SIG-M5 treated with dmso at 0.1 percent for 504 hours (cell line): Measurements from ENCODE around the gene ZNHIT6.
"Not testable (repeated sequence)": the region's sequence is repeated elsewhere in the genome, so short reads cannot be mapped to it uniquely, and the experiment has no call there.

ENCODE experiments used
- DNase-seq: peaks from one replicate; lab custom pipeline; 2025; ENCODE audit not compliant: unreplicated experiment; lab: John Stamatoyannopoulos, UW

ZNHIT6 gene, protein sequence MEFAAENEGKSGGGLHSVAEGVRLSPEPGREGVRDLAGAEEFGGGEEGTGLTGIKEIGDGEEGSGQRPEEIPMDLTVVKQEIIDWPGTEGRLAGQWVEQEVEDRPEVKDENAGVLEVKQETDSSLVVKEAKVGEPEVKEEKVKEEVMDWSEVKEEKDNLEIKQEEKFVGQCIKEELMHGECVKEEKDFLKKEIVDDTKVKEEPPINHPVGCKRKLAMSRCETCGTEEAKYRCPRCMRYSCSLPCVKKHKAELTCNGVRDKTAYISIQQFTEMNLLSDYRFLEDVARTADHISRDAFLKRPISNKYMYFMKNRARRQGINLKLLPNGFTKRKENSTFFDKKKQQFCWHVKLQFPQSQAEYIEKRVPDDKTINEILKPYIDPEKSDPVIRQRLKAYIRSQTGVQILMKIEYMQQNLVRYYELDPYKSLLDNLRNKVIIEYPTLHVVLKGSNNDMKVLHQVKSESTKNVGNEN

GRCh38 chr1:85707990-85708828, at the start of gene ZNHIT6:
ZNHIT6 (minus strand) TSS chr1:85708433; CDS start chr1:85708284, 149 bp downstream.
- peak; percentile 92 for DNase-seq

DNA sequence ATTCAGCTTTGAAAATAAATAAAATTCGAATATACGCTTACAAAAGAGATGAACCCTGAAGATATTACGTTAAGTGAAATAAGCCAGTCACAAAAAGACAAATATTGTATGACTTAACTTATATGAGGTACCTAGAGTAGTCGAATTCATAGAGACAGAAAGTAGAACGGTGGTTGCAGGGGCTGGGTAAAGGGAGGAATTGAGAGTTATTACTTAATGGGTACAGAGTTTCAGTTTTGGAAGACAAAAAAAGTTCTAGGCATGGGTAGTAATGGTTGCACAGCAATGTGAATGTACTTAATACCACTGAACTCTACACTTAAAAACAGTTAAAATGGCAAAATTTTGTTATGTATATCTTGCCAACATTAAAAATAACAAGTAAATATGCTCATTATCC, 48.6 kb upstream of the ZNHIT6 start:
- DNase-seq, result no peak

DNA sequence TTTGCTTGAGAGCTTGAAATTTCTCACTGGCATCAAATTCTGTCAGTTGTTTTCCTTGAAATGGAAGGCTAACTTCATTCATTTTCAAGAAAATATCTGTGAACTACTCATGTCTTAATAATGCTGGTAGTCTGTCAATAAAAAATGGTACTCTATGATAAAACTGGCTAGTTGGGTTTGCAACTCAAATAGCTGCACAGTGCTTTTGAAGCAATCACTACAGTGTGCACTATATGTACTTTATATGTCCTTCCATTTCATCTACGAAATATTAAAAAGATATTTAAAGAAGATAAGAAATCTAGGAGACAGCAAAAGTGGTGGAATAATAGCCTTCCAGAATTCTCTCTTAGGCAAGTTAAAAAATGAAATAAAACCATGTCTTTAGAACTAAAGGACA, 39.9 kb upstream of the ZNHIT6 start:
- no peak for DNase-seq

GRCh38 chr1:85746777-85747176, 38.5 kb upstream of the ZNHIT6 start:
- DNase-seq, result no peak

- DNase-seq, result no peak
Measured at GRCh38 chr1:85743814-85744213, 35.6 kb upstream of the ZNHIT6 start.

DNA sequence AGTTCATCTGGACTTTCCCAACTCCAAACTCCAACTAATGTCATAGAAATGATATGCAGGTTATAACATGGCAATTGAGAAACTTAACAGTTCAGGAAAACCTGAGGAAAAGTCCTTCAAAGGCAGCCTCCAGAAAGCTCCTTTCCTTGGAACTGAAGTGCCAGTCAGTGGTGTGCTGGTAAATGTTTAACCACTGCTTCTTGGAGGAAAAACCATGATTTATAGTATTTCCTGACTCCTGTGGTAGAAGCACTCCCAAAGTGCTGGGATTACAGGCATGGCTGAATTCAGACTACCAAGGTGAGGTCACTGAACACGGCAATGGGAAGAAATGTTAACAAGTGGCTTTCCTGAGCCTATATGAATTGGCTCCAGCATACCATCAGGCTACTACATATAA, 26.7 kb upstream of the ZNHIT6 start:
- DNase-seq, result no peak

- no peak for DNase-seq
Measured at GRCh38 chr1:85718678-85719340, 10.6 kb upstream of the ZNHIT6 start.

DNA sequence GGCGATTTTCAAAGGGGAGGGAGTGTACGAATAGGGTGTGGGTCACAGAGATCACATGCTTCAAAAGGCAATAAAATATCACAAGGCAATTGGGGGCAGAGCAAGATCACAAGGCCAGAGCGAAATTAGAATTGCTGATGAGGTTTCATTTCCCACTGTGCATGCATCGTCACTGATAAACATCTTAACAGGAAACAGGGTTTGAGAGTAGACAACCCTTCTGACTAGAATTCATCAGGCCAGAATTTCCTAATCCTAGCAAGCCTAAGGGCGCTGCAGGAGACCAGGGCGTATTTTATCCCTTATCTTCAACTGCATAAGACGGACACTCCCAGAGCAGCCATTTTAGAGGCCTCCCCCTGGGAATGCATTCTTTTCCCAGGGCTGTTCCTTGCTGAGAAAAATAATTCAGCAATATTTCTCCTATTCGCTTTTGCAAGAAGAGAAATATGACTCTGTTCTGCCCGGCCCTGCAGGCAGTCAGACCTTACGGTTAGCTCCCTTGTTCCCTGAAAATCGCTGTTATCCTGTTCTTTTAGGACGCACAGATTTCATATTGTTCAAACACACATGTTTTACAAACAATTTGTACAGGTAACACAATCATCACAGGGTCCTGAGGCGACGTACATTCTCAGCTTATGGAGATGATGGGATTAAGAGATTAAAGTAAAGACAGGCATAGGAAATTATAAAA, 6.3 kb upstream of the ZNHIT6 start:
- not testable (repeated sequence) for DNase-seq

DNA sequence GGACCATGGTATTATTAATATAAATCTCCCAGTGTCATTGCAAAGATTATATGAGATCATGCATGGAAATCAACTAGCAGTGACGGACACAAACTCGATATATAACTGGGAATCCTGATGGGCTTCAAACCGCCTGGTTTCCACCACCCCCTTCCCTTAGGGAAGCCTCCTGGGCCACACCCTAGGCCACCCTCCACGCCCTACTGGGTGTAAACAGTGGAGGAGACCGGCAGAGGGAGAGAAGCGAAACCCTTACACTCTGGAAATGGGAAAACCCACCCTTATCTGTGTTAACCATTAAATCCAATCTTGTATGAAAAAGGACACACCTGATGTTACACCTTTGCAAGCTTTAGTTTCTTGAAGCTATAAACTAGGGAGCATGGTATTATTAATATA, 595 bp upstream of the ZNHIT6 start:
- DNase-seq, result no peak

DNA sequence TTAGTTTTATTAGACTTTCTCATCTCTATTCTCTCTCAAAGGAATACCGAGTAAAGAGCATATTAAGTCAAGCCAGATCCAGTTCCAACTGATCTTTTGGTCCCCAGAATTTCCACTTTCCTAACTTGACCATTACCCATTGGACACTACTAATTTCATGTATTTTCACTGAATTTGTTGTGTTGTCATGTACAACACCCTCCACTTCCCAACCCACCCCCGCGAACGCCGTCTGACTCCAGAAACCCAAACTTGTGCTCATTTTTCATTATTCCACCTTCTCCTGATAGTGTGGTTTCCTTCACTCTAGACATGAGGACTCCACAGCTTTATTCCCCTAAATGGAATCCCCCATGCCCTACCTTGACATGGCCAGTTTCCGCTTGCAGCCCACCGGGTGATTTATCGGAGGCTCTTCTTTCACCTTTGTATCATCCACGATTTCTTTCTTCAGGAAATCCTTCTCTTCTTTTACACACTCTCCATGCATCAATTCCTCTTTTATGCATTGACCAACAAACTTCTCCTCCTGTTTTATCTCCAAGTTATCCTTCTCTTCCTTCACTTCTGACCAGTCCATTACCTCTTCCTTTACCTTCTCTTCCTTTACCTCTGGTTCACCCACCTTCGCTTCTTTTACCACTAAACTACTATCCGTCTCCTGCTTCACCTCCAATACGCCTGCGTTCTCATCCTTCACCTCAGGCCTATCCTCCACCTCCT, 805 bp downstream of the ZNHIT6 start:
- no peak for DNase-seq

- DNase-seq, result no peak
Measured at GRCh38 chr1:85705940-85706339, 2.3 kb downstream of the ZNHIT6 start.

DNA sequence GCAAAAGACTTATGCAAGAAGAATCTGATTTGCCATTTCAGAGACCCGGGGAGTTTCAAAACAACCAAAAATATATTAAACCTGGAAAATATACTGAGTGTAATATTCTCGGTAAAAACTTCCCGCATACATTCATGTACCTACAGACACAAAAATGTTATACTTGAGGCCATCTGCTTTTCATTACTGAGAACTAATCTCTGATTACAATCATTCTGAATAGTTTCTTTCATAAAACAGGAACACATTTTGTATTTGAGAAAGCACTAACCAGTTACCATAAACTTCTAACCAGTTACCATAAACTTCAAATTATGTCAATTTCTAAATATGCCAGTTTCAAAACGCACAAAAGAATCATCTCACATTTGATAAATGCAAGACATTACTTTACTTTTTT, 7.8 kb downstream of the ZNHIT6 start:
- DNase-seq, result no peak

- DNase-seq, result no peak
Measured at GRCh38 chr1:85697895-85698294, 10.3 kb downstream of the ZNHIT6 start.

GRCh38 chr1:85692730-85693314, 15.4 kb downstream of the ZNHIT6 start:
- peak; percentile 6 for DNase-seq

DNA sequence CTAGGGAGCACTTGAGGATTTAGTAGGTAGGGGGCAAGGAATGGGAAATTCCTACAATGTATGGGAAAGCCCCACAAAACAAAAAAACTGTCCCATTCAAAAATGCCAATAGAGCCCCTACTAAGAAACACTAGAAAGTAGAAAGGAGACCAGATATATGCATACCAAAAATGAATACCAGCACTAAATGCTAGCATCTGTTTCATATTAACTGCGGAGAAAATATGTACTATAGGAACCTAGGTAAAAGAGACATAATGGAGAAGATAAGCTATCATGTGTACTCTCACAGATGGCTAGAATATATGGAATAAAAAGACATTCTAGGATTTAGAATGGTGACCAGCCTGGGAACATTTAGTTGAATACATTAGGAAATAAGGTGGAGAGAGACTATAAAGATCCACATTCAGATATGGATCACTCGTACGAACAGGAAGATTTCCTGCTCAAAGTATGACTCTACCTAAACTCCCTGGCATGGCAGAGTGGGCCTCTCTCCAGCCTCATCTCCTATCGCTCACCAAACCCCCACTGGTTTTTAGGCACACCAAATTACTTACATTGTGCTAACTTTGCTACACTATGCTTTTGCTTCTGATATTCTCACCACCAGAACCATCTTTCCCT, 18.3 kb downstream of the ZNHIT6 start:
- no peak for DNase-seq

GRCh38 chr1:85683292-85684025, 24.8 kb downstream of the ZNHIT6 start:
- DNase-seq, result no peak

GRCh38 chr1:85681087-85681486, 27.1 kb downstream of the ZNHIT6 start:
- no peak for DNase-seq

DNA sequence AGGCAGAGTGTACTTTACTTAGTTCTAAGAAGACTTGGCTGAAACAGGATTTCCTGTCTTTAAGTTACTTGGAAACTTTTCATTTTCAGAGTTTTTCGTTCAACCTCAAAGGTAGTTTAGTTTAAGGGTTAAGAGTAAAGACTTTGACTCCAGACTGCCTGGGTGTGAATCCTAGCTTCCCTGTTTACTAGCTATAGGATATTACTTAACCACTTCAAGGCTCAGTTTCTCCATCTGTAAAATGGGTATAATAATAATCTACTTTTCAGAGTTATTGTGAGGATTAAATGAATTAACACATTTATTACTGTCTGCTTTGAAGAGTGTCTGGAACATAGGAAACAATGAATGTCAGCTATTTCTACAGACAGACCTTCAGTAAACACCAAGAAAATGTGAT, 30.0 kb downstream of the ZNHIT6 start:
- no peak for DNase-seq

- DNase-seq, result no peak
Measured at GRCh38 chr1:85677656-85678055, 30.6 kb downstream of the ZNHIT6 start.
